ENCODE measurements around the gene FXN.

- TF ChIP-seq CTCF (IDR thresholded peaks at IDR 0.05; ENCODE audit: extremely low read depth in 1 of 2, insufficient read depth in 1 of 2, low read depth in 1 of 2, low read length in 2 of 2) (no peak), MAX (IDR thresholded peaks at IDR 0.05; ENCODE audit: insufficient read depth, insufficient read length) (peak; percentile 8), POLR2AphosphoS5 (IDR thresholded peaks at IDR 0.05; ENCODE audit: insufficient read depth, low read depth, low read length) (peak; percentile 33), POLR2A (IDR thresholded peaks at IDR 0.05; ENCODE audit: low read depth, low read length) (no peak), JUN (IDR thresholded peaks at IDR 0.05; ENCODE audit: borderline replicate concordance, insufficient read depth, insufficient read length, low read depth) (no peak), MYC (IDR thresholded peaks at IDR 0.05; ENCODE audit: low read depth, low read length) (no peak), EZH2 (IDR thresholded peaks at IDR 0.05; ENCODE audit: borderline replicate concordance, low read depth, low read length, severe bottlenecking) (no peak), FOS (IDR thresholded peaks at IDR 0.05; ENCODE audit: borderline replicate concordance, insufficient read depth, low read length) (no peak)
These were observed 95.2 kb downstream of the FXN start for GRCh38 chr9:69130456-69131441.
